Measurements from ENCODE around the gene SGK1. TPM values are rescaled to one million over a fixed set of nuclear protein-coding genes. Genes with fewer than 3 reads are reported as not detected.
"Not testable (repeated sequence)": the region's sequence is repeated elsewhere in the genome, so short reads cannot be mapped to it uniquely, and the experiment has no call there.

The SGK1 gene
- total RNA-seq, 6 experiments from 2014 or later, result 15.9 to 149 (median 43.0) TPM

DNA sequence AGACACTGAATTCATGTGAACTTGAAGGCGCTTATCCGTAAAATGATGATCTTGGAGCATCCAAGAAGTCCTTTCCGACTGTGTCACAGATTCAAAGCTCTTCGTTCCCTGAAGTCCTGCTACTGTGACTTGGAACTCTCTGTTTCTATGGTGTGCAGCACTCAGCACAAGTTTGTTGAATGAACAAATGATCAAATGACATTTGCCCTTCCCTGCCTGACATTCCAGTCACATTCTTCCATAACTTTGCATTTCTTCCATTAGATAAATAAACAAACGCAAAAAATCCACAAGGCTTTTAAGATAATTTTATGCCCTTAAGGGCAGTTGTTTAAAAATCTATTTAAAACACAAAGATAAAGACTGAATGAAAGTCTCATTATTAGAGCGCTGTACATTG, 39.9 kb downstream of the SGK1 start:
- H3K27ac ChIP-seq, result no peak overlapping the region
- no peaks in the 10 kb centered on the region for H3K27me3 ChIP-seq
- DNase-seq (no peak), ATAC-seq (no peak)
- intact Hi-C loops (cut with DNase I), result no loop called here
- H3K4me3 ChIP-seq, result no peak overlapping the region
- TF ChIP-seq POLR2A (IDR thresholded peaks at IDR 0.05), result no peak
- TF ChIP-seq, protein P1, sequence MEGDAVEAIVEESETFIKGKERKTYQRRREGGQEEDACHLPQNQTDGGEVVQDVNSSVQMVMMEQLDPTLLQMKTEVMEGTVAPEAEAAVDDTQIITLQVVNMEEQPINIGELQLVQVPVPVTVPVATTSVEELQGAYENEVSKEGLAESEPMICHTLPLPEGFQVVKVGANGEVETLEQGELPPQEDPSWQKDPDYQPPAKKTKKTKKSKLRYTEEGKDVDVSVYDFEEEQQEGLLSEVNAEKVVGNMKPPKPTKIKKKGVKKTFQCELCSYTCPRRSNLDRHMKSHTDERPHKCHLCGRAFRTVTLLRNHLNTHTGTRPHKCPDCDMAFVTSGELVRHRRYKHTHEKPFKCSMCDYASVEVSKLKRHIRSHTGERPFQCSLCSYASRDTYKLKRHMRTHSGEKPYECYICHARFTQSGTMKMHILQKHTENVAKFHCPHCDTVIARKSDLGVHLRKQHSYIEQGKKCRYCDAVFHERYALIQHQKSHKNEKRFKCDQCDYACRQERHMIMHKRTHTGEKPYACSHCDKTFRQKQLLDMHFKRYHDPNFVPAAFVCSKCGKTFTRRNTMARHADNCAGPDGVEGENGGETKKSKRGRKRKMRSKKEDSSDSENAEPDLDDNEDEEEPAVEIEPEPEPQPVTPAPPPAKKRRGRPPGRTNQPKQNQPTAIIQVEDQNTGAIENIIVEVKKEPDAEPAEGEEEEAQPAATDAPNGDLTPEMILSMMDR (IDR thresholded peaks at IDR 0.05), result no peak
- H3K9me3 ChIP-seq, result no peaks in the 10 kb centered on the region
- no peaks in the 10 kb centered on the region for H3K4me1 ChIP-seq
- WGBS (ENCODE audit: insufficient coverage, low coverage, low lambda C conversion rate, missing lambda C conversion rate), result 45% methylated on average over 2 of the region's 6 CpGs
- no peaks in the 10 kb centered on the region for H3K36me3 ChIP-seq

DNA sequence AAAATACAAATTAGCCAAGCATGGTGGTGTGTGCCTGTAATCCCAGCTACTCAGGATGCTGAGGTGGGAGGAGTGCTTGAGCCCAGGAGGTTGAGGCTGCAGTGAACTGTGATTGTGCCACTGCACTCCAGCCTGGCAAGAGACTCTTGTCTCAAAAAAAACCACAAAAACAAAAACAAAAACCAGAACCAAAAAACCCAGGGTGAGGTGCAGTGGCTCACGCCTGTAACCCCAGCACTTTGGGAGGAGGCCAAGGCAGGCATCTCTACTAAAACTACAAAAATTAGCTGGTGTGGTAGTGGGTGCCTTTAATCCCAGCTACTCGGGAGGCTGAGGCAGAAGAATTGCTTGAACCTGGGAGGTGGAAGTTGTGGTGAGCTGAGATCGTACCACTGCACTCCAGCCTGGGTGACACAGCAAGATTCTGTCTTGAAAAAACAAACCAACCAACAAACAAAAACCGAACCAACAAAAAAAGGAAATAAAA, 41.0 kb downstream of the SGK1 start:
- H3K4me1 ChIP-seq; ATAC-seq; H3K4me3 ChIP-seq; H3K27ac ChIP-seq; DNase-seq; H3K9me3 ChIP-seq; H3K36me3 ChIP-seq; intact Hi-C loops (cut with DNase I); H3K27me3 ChIP-seq: not testable (repeated sequence)
- WGBS (ENCODE audit: insufficient coverage, low coverage, low lambda C conversion rate, missing lambda C conversion rate), result 65% methylated on average over 3 of the region's 4 CpGs

DNA sequence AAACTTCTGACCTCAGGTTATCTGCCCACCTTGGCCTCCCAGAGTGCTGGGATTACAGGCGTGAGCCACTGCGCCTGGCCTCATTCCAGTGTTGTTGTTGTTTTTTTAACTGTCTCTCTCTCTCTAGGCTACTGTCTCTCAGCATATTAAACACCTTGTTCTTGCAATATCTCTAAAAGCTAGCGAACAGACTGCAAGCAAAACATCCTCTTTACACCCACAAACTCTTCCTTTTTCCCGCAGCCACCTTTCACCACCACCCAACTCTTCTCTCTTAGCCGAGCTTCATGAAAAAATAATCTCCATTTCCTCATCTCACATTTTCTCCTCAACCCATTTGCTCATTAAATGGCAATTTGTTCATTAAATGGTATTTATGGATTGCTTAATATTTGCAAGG, 45.5 kb downstream of the SGK1 start:
- DNase-seq, result no peak
- ATAC-seq, result no peak
- intact Hi-C loops (cut with DNase I), result no loop called here
- H3K27me3 ChIP-seq, result no peaks in the 10 kb centered on the region
- 72% methylated on average over 5 of the region's 5 CpGs for WGBS (ENCODE audit: insufficient coverage, low coverage, low lambda C conversion rate, missing lambda C conversion rate)
- H3K4me3 ChIP-seq, result no peak overlapping the region
- no peak overlapping the region for H3K27ac ChIP-seq
- no peaks in the 10 kb centered on the region for H3K36me3 ChIP-seq
- H3K4me1 ChIP-seq, result no peaks in the 10 kb centered on the region
- no peaks in the 10 kb centered on the region for H3K9me3 ChIP-seq
- TF ChIP-seq POLR2A (IDR thresholded peaks at IDR 0.05), result no peak
- TF ChIP-seq, protein P1 (IDR thresholded peaks at IDR 0.05), result no peak

DNA sequence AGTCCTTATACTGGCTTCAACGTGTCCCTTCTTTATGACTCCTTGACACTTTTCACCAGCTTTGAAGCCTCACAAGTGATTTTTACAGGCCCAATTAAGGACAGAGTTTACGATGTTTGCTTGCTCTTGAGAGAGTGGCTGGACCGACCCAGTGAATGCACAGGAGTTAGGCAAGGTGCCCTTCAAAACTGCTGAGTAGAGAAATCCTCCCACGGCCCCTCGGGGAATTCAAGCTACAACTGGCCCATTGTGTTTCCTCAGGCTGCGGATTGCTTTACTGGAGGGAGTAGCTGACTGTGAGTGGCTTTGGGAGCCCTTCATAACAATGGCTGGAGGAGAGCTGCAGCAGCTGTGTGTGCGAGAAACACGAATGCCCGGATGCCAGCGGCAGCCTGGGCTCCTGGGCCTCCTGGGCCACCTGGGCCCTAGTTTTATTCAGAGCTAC, 50.0 kb downstream of the SGK1 start:
- TF ChIP-seq POLR2A (IDR thresholded peaks at IDR 0.05), result no peak
- TF ChIP-seq, protein P1 (IDR thresholded peaks at IDR 0.05), result no peak

DNA sequence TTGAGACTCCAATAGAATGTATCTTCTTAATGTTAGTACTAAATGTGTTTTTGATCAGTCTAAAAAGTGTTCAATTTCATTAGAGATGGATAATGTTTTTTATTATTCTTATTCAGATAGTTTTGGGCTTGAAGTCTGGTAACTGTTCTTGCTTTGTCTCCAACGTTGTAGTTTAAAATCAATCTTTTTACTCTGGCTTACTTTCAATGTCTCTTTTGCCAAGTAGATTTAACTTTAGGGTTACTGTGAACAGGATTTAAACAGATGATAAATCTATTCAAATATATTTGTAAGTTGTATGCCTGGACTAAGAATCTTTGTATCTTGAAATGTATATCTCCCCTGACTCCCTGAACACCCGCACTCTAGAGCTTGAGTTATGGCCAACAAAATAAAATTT, 51.1 kb downstream of the SGK1 start:
- intact Hi-C loops (cut with DNase I), result no loop called here
- no peak for ATAC-seq
- WGBS (ENCODE audit: insufficient coverage, low coverage, low lambda C conversion rate, missing lambda C conversion rate), result 49% methylated on average over 2 of the region's 2 CpGs
- H3K4me3 ChIP-seq, result no peak overlapping the region
- no peaks in the 10 kb centered on the region for H3K36me3 ChIP-seq
- H3K27ac ChIP-seq, result no peak overlapping the region
- TF ChIP-seq, protein P1 (IDR thresholded peaks at IDR 0.05), result no peak
- no peak for TF ChIP-seq POLR2A (IDR thresholded peaks at IDR 0.05)
- no peaks in the 10 kb centered on the region for H3K27me3 ChIP-seq
- no peaks in the 10 kb centered on the region for H3K4me1 ChIP-seq
- H3K9me3 ChIP-seq, result no peaks in the 10 kb centered on the region
- no peak for DNase-seq

More for the DNA sequence above, 50.0 kb downstream of the SGK1 start:
- H3K4me3 ChIP-seq, result no peak overlapping the region
- ATAC-seq, result no peak
- intact Hi-C loops (cut with DNase I), result no loop called here
- no peaks in the 10 kb centered on the region for H3K4me1 ChIP-seq
- no peaks in the 10 kb centered on the region for H3K27me3 ChIP-seq
- H3K36me3 ChIP-seq, result no peaks in the 10 kb centered on the region
- no peaks in the 10 kb centered on the region for H3K9me3 ChIP-seq
- 90% methylated on average over 2 of the region's 10 CpGs for WGBS (ENCODE audit: insufficient coverage, low coverage, low lambda C conversion rate, missing lambda C conversion rate)
- H3K27ac ChIP-seq, result no peak overlapping the region
- no peak for DNase-seq
